Measurements from ENCODE around the gene PHF2. TPM values are rescaled to one million over a fixed set of nuclear protein-coding genes. Genes with fewer than 3 reads are reported as not detected.

The PHF2 gene
- total RNA-seq, 1 donor from 2014 or later: 18.8 TPM

GRCh38 chr9:93591301-93592007 is 15.1 kb downstream of the PHF2 start:
- H3K27ac ChIP-seq (ENCODE audit: low read depth, low read length): no peak overlapping the region
- H3K4me3 ChIP-seq (ENCODE audit: low read length in 3 of 3): no peak overlapping the region
- peak overlapping the region in 1 of 3 donors; percentile 33 for H3K9ac ChIP-seq (ENCODE audit: low read depth in 1 of 3, low read length in 3 of 3)
- H3K4me1 ChIP-seq (ENCODE audit: control insufficient read depth in 3 of 3, insufficient read depth in 3 of 3, low read length in 3 of 3): peaks cover 56 to 68% (median 65%) of the 10 kb centered on the region in 3 donors
- no peaks in the 10 kb centered on the region for H3K36me3 ChIP-seq (ENCODE audit: control insufficient read depth in 3 of 3, insufficient read depth in 3 of 3, low read length in 3 of 3)
- no peaks in the 10 kb centered on the region for H3K27me3 ChIP-seq (ENCODE audit: control insufficient read depth in 3 of 3, insufficient read depth in 3 of 3, low read length in 3 of 3)
- no peaks in the 10 kb centered on the region for H3K9me3 ChIP-seq (ENCODE audit: control insufficient read depth in 3 of 3, low read length in 3 of 3)

- Histone ChIP-seq H3K36me3 (ENCODE audit: control insufficient read depth in 3 of 3, insufficient read depth in 3 of 3, low read length in 3 of 3) (no peaks in the 10 kb centered on the region), H3K27me3 (ENCODE audit: control insufficient read depth in 3 of 3, insufficient read depth in 3 of 3, low read length in 3 of 3) (no peaks in the 10 kb centered on the region), H3K9me3 (ENCODE audit: control insufficient read depth in 3 of 3, low read length in 3 of 3) (no peaks in the 10 kb centered on the region), H3K4me1 (ENCODE audit: control insufficient read depth in 3 of 3, insufficient read depth in 3 of 3, low read length in 3 of 3) (peaks cover 51 to 62% (median 59%) of the 10 kb centered on the region in 3 donors), H3K27ac (ENCODE audit: low read depth, low read length) (no peak overlapping the region), H3K9ac (ENCODE audit: low read depth in 1 of 3, low read length in 3 of 3) (no peak overlapping the region), H3K4me3 (ENCODE audit: low read length in 3 of 3) (no peak overlapping the region)
These were observed 15.7 kb downstream of the PHF2 start for GRCh38 chr9:93592008-93592642.

GRCh38 chr9:93592643-93593021 is 16.2 kb downstream of the PHF2 start:
- no peak overlapping the region for H3K27ac ChIP-seq (ENCODE audit: low read depth, low read length)
- no peak overlapping the region for H3K9ac ChIP-seq (ENCODE audit: low read depth in 1 of 3, low read length in 3 of 3)
- H3K36me3 ChIP-seq (ENCODE audit: control insufficient read depth in 3 of 3, insufficient read depth in 3 of 3, low read length in 3 of 3): no peaks in the 10 kb centered on the region
- H3K27me3 ChIP-seq (ENCODE audit: control insufficient read depth in 3 of 3, insufficient read depth in 3 of 3, low read length in 3 of 3): no peaks in the 10 kb centered on the region
- no peaks in the 10 kb centered on the region for H3K9me3 ChIP-seq (ENCODE audit: control insufficient read depth in 3 of 3, low read length in 3 of 3)
- no peak overlapping the region for H3K4me3 ChIP-seq (ENCODE audit: low read length in 3 of 3)
- H3K4me1 ChIP-seq (ENCODE audit: control insufficient read depth in 3 of 3, insufficient read depth in 3 of 3, low read length in 3 of 3): peaks cover 49 to 57% (median 55%) of the 10 kb centered on the region in 3 donors

GRCh38 chr9:93593144-93593658 is 16.8 kb downstream of the PHF2 start:
- H3K9me3 ChIP-seq (ENCODE audit: control insufficient read depth in 3 of 3, low read length in 3 of 3): no peaks in the 10 kb centered on the region
- no peak overlapping the region for H3K27ac ChIP-seq (ENCODE audit: low read depth, low read length)
- H3K27me3 ChIP-seq (ENCODE audit: control insufficient read depth in 3 of 3, insufficient read depth in 3 of 3, low read length in 3 of 3): no peaks in the 10 kb centered on the region
- H3K4me3 ChIP-seq (ENCODE audit: low read length in 3 of 3): no peak overlapping the region
- no peak overlapping the region for H3K9ac ChIP-seq (ENCODE audit: low read depth in 1 of 3, low read length in 3 of 3)
- H3K36me3 ChIP-seq (ENCODE audit: control insufficient read depth in 3 of 3, insufficient read depth in 3 of 3, low read length in 3 of 3): no peaks in the 10 kb centered on the region
- peaks cover 49 to 56% (median 51%) of the 10 kb centered on the region in 3 donors for H3K4me1 ChIP-seq (ENCODE audit: control insufficient read depth in 3 of 3, insufficient read depth in 3 of 3, low read length in 3 of 3)

GRCh38 chr9:93594041-93594756 is 17.8 kb downstream of the PHF2 start:
- H3K27ac ChIP-seq (ENCODE audit: low read depth, low read length): no peak overlapping the region
- H3K4me1 ChIP-seq (ENCODE audit: control insufficient read depth in 3 of 3, insufficient read depth in 3 of 3, low read length in 3 of 3): peaks cover 49 to 57% (median 52%) of the 10 kb centered on the region in 3 donors
- H3K4me3 ChIP-seq (ENCODE audit: low read length in 3 of 3): no peak overlapping the region
- peak overlapping the region in 1 of 3 donors; percentile 45 for H3K9ac ChIP-seq (ENCODE audit: low read depth in 1 of 3, low read length in 3 of 3)
- H3K27me3 ChIP-seq (ENCODE audit: control insufficient read depth in 3 of 3, insufficient read depth in 3 of 3, low read length in 3 of 3): no peaks in the 10 kb centered on the region
- no peaks in the 10 kb centered on the region for H3K9me3 ChIP-seq (ENCODE audit: control insufficient read depth in 3 of 3, low read length in 3 of 3)
- no peaks in the 10 kb centered on the region for H3K36me3 ChIP-seq (ENCODE audit: control insufficient read depth in 3 of 3, insufficient read depth in 3 of 3, low read length in 3 of 3)

- Histone ChIP-seq H3K27ac (ENCODE audit: low read depth, low read length) (no peak overlapping the region), H3K9me3 (ENCODE audit: control insufficient read depth in 3 of 3, low read length in 3 of 3) (no peaks in the 10 kb centered on the region), H3K36me3 (ENCODE audit: control insufficient read depth in 3 of 3, insufficient read depth in 3 of 3, low read length in 3 of 3) (no peaks in the 10 kb centered on the region), H3K4me3 (ENCODE audit: low read length in 3 of 3) (no peak overlapping the region), H3K27me3 (ENCODE audit: control insufficient read depth in 3 of 3, insufficient read depth in 3 of 3, low read length in 3 of 3) (no peaks in the 10 kb centered on the region), H3K9ac (ENCODE audit: low read depth in 1 of 3, low read length in 3 of 3) (no peak overlapping the region), H3K4me1 (ENCODE audit: control insufficient read depth in 3 of 3, insufficient read depth in 3 of 3, low read length in 3 of 3) (peaks cover 49 to 58% (median 52%) of the 10 kb centered on the region in 3 donors)
These were observed 19.1 kb downstream of the PHF2 start for GRCh38 chr9:93595461-93595860.

- no peaks in the 10 kb centered on the region for H3K36me3 ChIP-seq (ENCODE audit: control insufficient read depth in 3 of 3, insufficient read depth in 3 of 3, low read length in 3 of 3)
- no peak overlapping the region for H3K27ac ChIP-seq (ENCODE audit: low read depth, low read length)
- H3K9ac ChIP-seq (ENCODE audit: low read depth in 1 of 3, low read length in 3 of 3): no peak overlapping the region
- no peaks in the 10 kb centered on the region for H3K27me3 ChIP-seq (ENCODE audit: control insufficient read depth in 3 of 3, insufficient read depth in 3 of 3, low read length in 3 of 3)
- H3K4me1 ChIP-seq (ENCODE audit: control insufficient read depth in 3 of 3, insufficient read depth in 3 of 3, low read length in 3 of 3): peaks cover 49 to 58% (median 52%) of the 10 kb centered on the region in 3 donors
- no peaks in the 10 kb centered on the region for H3K9me3 ChIP-seq (ENCODE audit: control insufficient read depth in 3 of 3, low read length in 3 of 3)
- no peak overlapping the region for H3K4me3 ChIP-seq (ENCODE audit: low read length in 3 of 3)
These were observed 19.5 kb downstream of the PHF2 start for GRCh38 chr9:93595861-93596365.

GRCh38 chr9:93596399-93596798 is 20.0 kb downstream of the PHF2 start:
- no peak overlapping the region for H3K4me3 ChIP-seq (ENCODE audit: low read length in 3 of 3)
- no peak overlapping the region for H3K9ac ChIP-seq (ENCODE audit: low read depth in 1 of 3, low read length in 3 of 3)
- no peaks in the 10 kb centered on the region for H3K27me3 ChIP-seq (ENCODE audit: control insufficient read depth in 3 of 3, insufficient read depth in 3 of 3, low read length in 3 of 3)
- H3K4me1 ChIP-seq (ENCODE audit: control insufficient read depth in 3 of 3, insufficient read depth in 3 of 3, low read length in 3 of 3): peaks cover 45 to 53% (median 51%) of the 10 kb centered on the region in 3 donors
- no peak overlapping the region for H3K27ac ChIP-seq (ENCODE audit: low read depth, low read length)
- no peaks in the 10 kb centered on the region for H3K9me3 ChIP-seq (ENCODE audit: control insufficient read depth in 3 of 3, low read length in 3 of 3)
- no peaks in the 10 kb centered on the region for H3K36me3 ChIP-seq (ENCODE audit: control insufficient read depth in 3 of 3, insufficient read depth in 3 of 3, low read length in 3 of 3)

GRCh38 chr9:93597142-93597706 is 20.8 kb downstream of the PHF2 start:
- no peaks in the 10 kb centered on the region for H3K9me3 ChIP-seq (ENCODE audit: control insufficient read depth in 3 of 3, low read length in 3 of 3)
- H3K9ac ChIP-seq (ENCODE audit: low read depth in 1 of 3, low read length in 3 of 3): no peak overlapping the region
- no peak overlapping the region for H3K4me3 ChIP-seq (ENCODE audit: low read length in 3 of 3)
- no peak overlapping the region for H3K27ac ChIP-seq (ENCODE audit: low read depth, low read length)
- H3K4me1 ChIP-seq (ENCODE audit: control insufficient read depth in 3 of 3, insufficient read depth in 3 of 3, low read length in 3 of 3): peaks cover 41 to 47% (median 46%) of the 10 kb centered on the region in 3 donors
- no peaks in the 10 kb centered on the region for H3K27me3 ChIP-seq (ENCODE audit: control insufficient read depth in 3 of 3, insufficient read depth in 3 of 3, low read length in 3 of 3)
- no peaks in the 10 kb centered on the region for H3K36me3 ChIP-seq (ENCODE audit: control insufficient read depth in 3 of 3, insufficient read depth in 3 of 3, low read length in 3 of 3)
